IMR-90 (cell line): ENCODE measurements around the gene SHISA8. TPM values are rescaled to one million over a fixed set of nuclear protein-coding genes. Genes with fewer than 3 reads are reported as not detected.
A peak's percentile ranks its signal among the peaks of the same experiment; 100 is the strongest.

Experiments used
- ATAC-seq: fragments of 200-7000 bp; cut with Tn5 transposase; 2 replicates; pipeline ENCODE4 v1.9.1; 2020; ENCODE audit warnings: low read depth, mild to moderate bottlenecking, moderate library complexity
- BruUV-seq: library from RNA; stranded (reverse); fragments of 400-500 nt; replicated peaks from 2 replicates; lab custom pipeline; 2021; lab: Mats Ljungman, UMichigan
- CTCF ChIA-PET: fragments of 300-600 bp; formaldehyde crosslinking; extraction: SDS; loops from one replicate; lab custom pipeline; 2021; ENCODE audit warnings: antibody characterized with exemption; lab: Yijun Ruan, JAX
- POLR2A ChIA-PET: fragments of 300-600 bp; sonication (Branson Sonifier 250); formaldehyde crosslinking; loops from one replicate; lab custom pipeline; 2022; ENCODE audit warnings: antibody characterized with exemption; ENCODE audit not compliant: unreplicated experiment; lab: Charles Lee
- DNase-seq: peaks from one replicate; pipeline ENCODE4 v3.0.0; 2013
- H2AFZ ChIP-seq: replicated peaks from 2 replicates; pipeline ENCODE3; 2013; ENCODE audit warnings: low read length, mild to moderate bottlenecking; ENCODE audit not compliant: poor library complexity
- H2AK5ac ChIP-seq: 2 replicates; pipeline ENCODE4 v1.6.1; 2013; ENCODE audit warnings: low read depth, low read length, inconsistent platforms
- H2AK9ac ChIP-seq: replicated peaks from 2 replicates; pipeline ENCODE3; 2013; ENCODE audit warnings: mild to moderate bottlenecking, low read depth, low read length, moderate library complexity; ENCODE audit not compliant: poor library complexity
- H2BK120ac ChIP-seq: 2 replicates; pipeline ENCODE4 v1.6.1; 2013; ENCODE audit warnings: low read depth, low read length, inconsistent platforms
- H2BK15ac ChIP-seq: 3 replicates; pipeline ENCODE4 v1.6.1; 2013; ENCODE audit warnings: low read depth, low read length, inconsistent platforms
- H2BK20ac ChIP-seq: 2 replicates; pipeline ENCODE4 v1.6.1; 2013; ENCODE audit warnings: low read depth, mild to moderate bottlenecking, inconsistent platforms, low read length, moderate library complexity
- H2BK5ac ChIP-seq: 2 replicates; pipeline ENCODE4 v1.6.1; 2013; ENCODE audit warnings: mild to moderate bottlenecking, low read depth, low read length, inconsistent platforms; ENCODE audit not compliant: poor library complexity, severe bottlenecking
- H3K14ac ChIP-seq: replicated peaks from 2 replicates; pipeline ENCODE4 v1.6.1; 2013; ENCODE audit warnings: low read depth, low read length, inconsistent platforms
- H3K18ac ChIP-seq: 2 replicates; pipeline ENCODE4 v1.6.1; 2013; ENCODE audit warnings: low read depth, low read length, control low read depth
- H3K23ac ChIP-seq: 2 replicates; pipeline ENCODE4 v1.6.1; 2013; ENCODE audit warnings: low read depth, low read length, inconsistent platforms
- H3K27ac ChIP-seq: 2 replicates; pipeline ENCODE4 v1.5.1; 2013; ENCODE audit warnings: mild to moderate bottlenecking, control low read depth, low read length; ENCODE audit not compliant: insufficient read depth
- H3K27me3 ChIP-seq: 2 replicates; pipeline ENCODE4 v1.6.1; 2013; ENCODE audit warnings: low read length; ENCODE audit not compliant: control insufficient read depth, insufficient read depth
- H3K36me3 ChIP-seq: 2 replicates; pipeline ENCODE4 v1.6.1; 2013; ENCODE audit warnings: low read length, mixed read lengths; ENCODE audit not compliant: control insufficient read depth, insufficient read depth
- H3K4ac ChIP-seq: 2 replicates; pipeline ENCODE4 v1.6.1; 2013; ENCODE audit warnings: low read depth, low read length, inconsistent platforms
- H3K4me1 ChIP-seq: 2 replicates; pipeline ENCODE4 v1.6.1; 2013; ENCODE audit warnings: low read length, mixed read lengths; ENCODE audit not compliant: control insufficient read depth, insufficient read depth
- H3K4me2 ChIP-seq: 2 replicates; pipeline ENCODE4 v1.6.1; 2013; ENCODE audit warnings: low read depth, mild to moderate bottlenecking, control low read depth, low read length, moderate library complexity
- H3K4me3 ChIP-seq: 2 replicates; pipeline ENCODE4 v1.5.1; 2013; ENCODE audit warnings: low read depth, mild to moderate bottlenecking, control low read depth, low read length, moderate library complexity; ENCODE audit not compliant: insufficient read depth
- H3K56ac ChIP-seq: 2 replicates; pipeline ENCODE4 v1.6.1; 2013; ENCODE audit warnings: low read length, inconsistent platforms; ENCODE audit not compliant: insufficient read depth; ENCODE audit errors: extremely low read depth
- H3K79me1 ChIP-seq, 2 experiments: 2 replicates each; pipeline ENCODE4 v1.6.1; 2013; ENCODE audit warnings: low read length in 2 of 2, inconsistent platforms in 1 of 2, low read depth in 1 of 2
- H3K9ac ChIP-seq: 2 replicates; pipeline ENCODE4 v1.6.1; 2013; ENCODE audit warnings: low read depth, low read length, control low read depth
- H3K9me1 ChIP-seq: 2 replicates; pipeline ENCODE4 v1.6.1; 2013; ENCODE audit warnings: low read length, inconsistent platforms; ENCODE audit not compliant: insufficient read depth
- H3K9me3 ChIP-seq: 2 replicates; pipeline ENCODE4 v1.6.1; 2013; ENCODE audit warnings: low read length; ENCODE audit not compliant: control insufficient read depth, insufficient read depth
- H4K20me1 ChIP-seq: 2 replicates; pipeline ENCODE4 v1.6.1; 2013; ENCODE audit warnings: low read length, inconsistent platforms; ENCODE audit not compliant: insufficient read depth
- H4K5ac ChIP-seq: 2 replicates; pipeline ENCODE4 v1.6.1; 2013; ENCODE audit warnings: mild to moderate bottlenecking, low read depth, low read length, control low read depth
- H4K8ac ChIP-seq, 2 experiments: 2 replicates each; pipeline ENCODE4 v1.6.1; 2013; ENCODE audit warnings: low read depth in 2 of 2, low read length in 2 of 2, control low read depth in 1 of 2, inconsistent platforms in 1 of 2
- H4K91ac ChIP-seq: 2 replicates; pipeline ENCODE4 v1.6.1; 2013; ENCODE audit warnings: low read depth, low read length, inconsistent platforms; ENCODE audit not compliant: insufficient read depth
- BHLHE40 ChIP-seq: fragments of 150-350 bp; IDR thresholded peaks from 2 replicates; pipeline ENCODE4 v1.6.1; 2016; ENCODE audit warnings: mild to moderate bottlenecking, low read depth, low read length
- CEBPB ChIP-seq: IDR thresholded peaks from 2 replicates; pipeline ENCODE4 v1.6.1; 2012; ENCODE audit warnings: low read depth, low read length, improper control_type of control experiment
- CHD1 ChIP-seq: IDR thresholded peaks from 2 replicates; pipeline ENCODE4 v1.6.1; 2012; ENCODE audit warnings: low read depth, low read length, improper control_type of control experiment
- FOS ChIP-seq: fragments of 150-350 bp; IDR thresholded peaks from 2 replicates; pipeline ENCODE4 v1.6.1; 2016; ENCODE audit warnings: low read depth, low read length
- MAFK ChIP-seq: IDR thresholded peaks from 2 replicates; pipeline ENCODE4 v1.6.1; 2012; ENCODE audit warnings: low read depth, low read length, improper control_type of control experiment
- MAZ ChIP-seq: IDR thresholded peaks from 2 replicates; pipeline ENCODE4 v1.6.1; 2012; ENCODE audit warnings: low read depth, mild to moderate bottlenecking, low read length, improper control_type of control experiment, moderate library complexity, borderline replicate concordance
- MXI1 ChIP-seq: IDR thresholded peaks from 2 replicates; pipeline ENCODE4 v1.6.1; 2012; ENCODE audit warnings: low read depth, mild to moderate bottlenecking, low read length, moderate library complexity, borderline replicate concordance
- NFE2L2 ChIP-seq: fragments of 150-350 bp; IDR thresholded peaks from 2 replicates; pipeline ENCODE4 v1.6.1; 2016; ENCODE audit warnings: low read depth, mild to moderate bottlenecking, low read length
- POLR2A ChIP-seq: IDR thresholded peaks from 2 replicates; pipeline ENCODE4 v1.6.1; 2012; ENCODE audit warnings: mild to moderate bottlenecking, low read depth, low read length
- RAD21 ChIP-seq: IDR thresholded peaks from 2 replicates; pipeline ENCODE4 v1.6.1; 2012; ENCODE audit warnings: low read length, improper control_type of control experiment
- RFX5 ChIP-seq: IDR thresholded peaks from 2 replicates; pipeline ENCODE4 v1.8.0; 2012; ENCODE audit warnings: low read depth, mild to moderate bottlenecking, low read length, moderate library complexity
- SMC3 ChIP-seq: fragments of 150-350 bp; IDR thresholded peaks from 2 replicates; pipeline ENCODE4 v1.6.1; 2016; ENCODE audit warnings: low read depth, mild to moderate bottlenecking, antibody characterized with exemption, low read length, moderate library complexity
- WGBS, 2 experiments: methylation state at CpG; one replicate each; pipeline versions ENCODE4 v1.1.5 to v1.1.7; 2013; ENCODE audit warnings: missing lambda C conversion rate in 2 of 2; ENCODE audit not compliant: insufficient read length in 1 of 2; ENCODE audit errors: extremely low coverage in 2 of 2; 5-methylcytosine and 5-hydroxymethylcytosine counted together
- dilution Hi-C: fragments of 300-500 bp; cut with HindIII; formaldehyde crosslinking; loops from one replicate; pipeline ENCODE4 v1.14.3; 2018; ENCODE audit warnings: low sequenced_read_pairs; ENCODE audit not compliant: unreplicated experiment
- in situ Hi-C: fragments of 300-500 bp; cut with MboI; formaldehyde crosslinking; loops from 3 replicates; pipeline ENCODE4 v1.14.3; 2019; ENCODE audit warnings: low sequenced_read_pairs, inconsistent platforms, mixed read lengths
- intact Hi-C: fragments of 100-400 bp; cut with micrococcal nuclease; formaldehyde crosslinking; loops from 2 replicates; pipeline ENCODE4 v1.10.0; 2022
- polyA plus RNA-seq, 3 experiments: library from polyadenylated mRNA; depleted of rRNA; stranded (reverse); fragments of >200 nt; gene quantifications; 2 replicates each; pipeline ENCODE4 v1.2.3, GENCODE V29; 2012; ENCODE audit warnings: low replicate concordance in 1 of 3
- total RNA-seq: library from RNA; depleted of rRNA; stranded (reverse); fragments of >200 nt; gene quantifications from 2 replicates; pipeline ENCODE4 v1.2.3, GENCODE V29; 2012
- TF ChIP-seq, protein P1 (sequence below): conservative IDR thresholded peaks from 2 replicates; pipeline ENCODE4 v1.5.1; 2012; ENCODE audit warnings: mild to moderate bottlenecking, low read depth, low read length, improper control_type of control experiment

The SHISA8 gene
- total and polyA plus RNA-seq, 2 of the 4 experiments (the other 2 are of a cell fraction), result not detected

DNA sequence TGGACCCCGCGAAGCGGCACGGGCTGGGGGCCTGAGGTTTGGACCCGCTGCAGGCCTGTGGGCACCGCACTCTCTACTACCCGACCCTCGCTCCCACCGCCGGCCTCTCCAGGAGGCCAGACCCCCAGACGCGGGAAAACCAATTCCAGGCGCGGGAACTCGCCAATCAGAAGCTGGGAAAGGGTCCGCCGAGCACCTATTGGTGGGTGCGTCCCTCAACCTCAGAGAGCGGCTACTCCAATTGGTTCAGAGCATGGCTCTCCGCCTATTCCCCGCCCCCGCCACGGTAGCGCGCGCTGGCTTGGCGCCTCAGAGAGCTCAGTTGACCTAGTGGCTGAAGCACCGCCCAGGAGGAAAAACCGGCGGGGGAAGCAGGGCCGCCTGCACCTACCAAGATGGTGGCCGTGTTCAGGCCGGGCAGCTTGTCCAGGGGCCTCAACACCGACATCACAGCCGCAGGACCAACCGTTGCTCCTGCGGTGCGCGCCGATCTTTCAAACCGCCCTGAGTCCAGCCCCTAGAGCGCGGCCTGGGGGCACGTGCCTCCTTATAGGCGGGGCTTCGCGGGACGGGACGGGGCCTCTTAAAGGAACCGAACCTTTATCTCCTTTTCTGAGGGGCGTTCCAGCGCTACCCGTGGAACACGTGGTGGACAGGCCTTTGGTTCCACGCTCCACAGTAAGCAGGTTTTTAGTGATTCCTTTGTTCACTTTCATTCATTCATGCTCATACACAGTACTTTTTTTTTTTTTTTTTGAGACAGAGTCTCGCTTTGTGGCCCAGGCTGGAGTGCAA lies 32.0 kb upstream of the SHISA8 start, which contains the start of gene CENPM (continued):
- TF ChIP-seq POLR2A (no peak), CHD1 (no peak), SMC3 (no peak)

DNA sequence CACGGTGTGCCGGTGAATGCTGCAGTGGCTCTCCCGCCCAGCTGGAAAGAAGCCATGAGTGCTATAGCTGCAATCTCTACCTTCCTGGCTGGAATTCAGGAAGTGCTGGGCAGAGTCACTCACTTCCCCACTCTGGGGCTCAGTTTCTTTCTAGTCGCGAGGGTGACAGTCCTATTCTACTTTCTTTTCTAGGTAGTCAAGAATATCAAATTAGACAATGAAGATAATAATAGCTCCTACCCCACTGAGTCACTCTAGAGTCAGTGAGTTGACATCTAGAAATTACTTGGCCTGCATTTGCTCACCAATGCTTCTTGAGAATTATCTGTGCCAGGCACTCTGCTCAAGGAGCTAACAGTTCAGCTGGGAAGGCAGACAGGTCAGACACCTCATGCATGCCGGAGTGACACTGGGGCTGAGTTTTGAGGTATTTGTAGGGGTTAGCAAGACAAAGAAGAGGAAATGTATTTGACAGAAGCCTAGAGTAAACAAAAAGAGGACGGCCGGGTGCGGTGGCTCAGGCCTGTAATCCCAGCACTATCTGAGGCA lies 28.9 kb upstream of the SHISA8 start:
- dilution Hi-C loops (no loop called here), in situ Hi-C loops (loop anchor here (5.0 kb wide), 1 partner anchor 246 kb away; the partner anchor contains the start of gene MEI1), intact Hi-C loops (no loop called here)
- Histone ChIP-seq H4K5ac (no peak overlapping the region), H3K9ac (no peak overlapping the region), H2BK5ac (no peak overlapping the region), H2AK5ac (no peak overlapping the region), H3K27me3 (no peaks in the 10 kb centered on the region), H2AK9ac (peak overlapping the region; percentile 44), H3K27ac (no peak overlapping the region), H3K4me1 (peaks cover 14% of the 10 kb centered on the region), H2BK20ac (no peak overlapping the region), H2BK15ac (no peak overlapping the region), H3K79me1 (peaks cover 5 to 28% of the 10 kb centered on the region in 2 experiments), H4K8ac (no peak overlapping the region), H3K4ac (no peak overlapping the region), H3K4me3 (no peak overlapping the region), H3K9me1 (no peaks in the 10 kb centered on the region), H2AFZ (peak overlapping the region; percentile 59), H3K36me3 (no peaks in the 10 kb centered on the region), H3K14ac (no peak overlapping the region), H3K23ac (no peak overlapping the region), H4K91ac (no peak overlapping the region), H3K4me2 (no peak overlapping the region), H3K18ac (no peak overlapping the region), H4K20me1 (peaks cover 6% of the 10 kb centered on the region; the same call in 1 of the 2 replicates), H3K9me3 (no peaks in the 10 kb centered on the region), H3K56ac (no peak overlapping the region), H2BK120ac (no peak overlapping the region)
- ChIA-PET CTCF (interaction anchor here (1.5 to 2.0 kb wide), 2 partner anchors 197 to 247 kb away, joined by 5 to 9 read pairs; no protein-coding TSS in a partner anchor), POLR2A (interaction anchor here (0.7 kb wide), 1 partner anchor 221 kb away, joined by 3 read pairs; no protein-coding TSS in a partner anchor)
- ATAC-seq, result no peak
- no TSS peak for BruUV-seq
- WGBS, 2 experiments, result no CpG with 5 or more reads among the region's 9 CpGs
- DNase-seq, result peak; percentile 39
- TF ChIP-seq MAFK, result no peak
- no peak for TF ChIP-seq NFE2L2
- no peak for TF ChIP-seq FOS
- no peak for TF ChIP-seq POLR2A
- TF ChIP-seq MAZ, result no peak
- TF ChIP-seq CEBPB, result no peak
- TF ChIP-seq, protein P1, sequence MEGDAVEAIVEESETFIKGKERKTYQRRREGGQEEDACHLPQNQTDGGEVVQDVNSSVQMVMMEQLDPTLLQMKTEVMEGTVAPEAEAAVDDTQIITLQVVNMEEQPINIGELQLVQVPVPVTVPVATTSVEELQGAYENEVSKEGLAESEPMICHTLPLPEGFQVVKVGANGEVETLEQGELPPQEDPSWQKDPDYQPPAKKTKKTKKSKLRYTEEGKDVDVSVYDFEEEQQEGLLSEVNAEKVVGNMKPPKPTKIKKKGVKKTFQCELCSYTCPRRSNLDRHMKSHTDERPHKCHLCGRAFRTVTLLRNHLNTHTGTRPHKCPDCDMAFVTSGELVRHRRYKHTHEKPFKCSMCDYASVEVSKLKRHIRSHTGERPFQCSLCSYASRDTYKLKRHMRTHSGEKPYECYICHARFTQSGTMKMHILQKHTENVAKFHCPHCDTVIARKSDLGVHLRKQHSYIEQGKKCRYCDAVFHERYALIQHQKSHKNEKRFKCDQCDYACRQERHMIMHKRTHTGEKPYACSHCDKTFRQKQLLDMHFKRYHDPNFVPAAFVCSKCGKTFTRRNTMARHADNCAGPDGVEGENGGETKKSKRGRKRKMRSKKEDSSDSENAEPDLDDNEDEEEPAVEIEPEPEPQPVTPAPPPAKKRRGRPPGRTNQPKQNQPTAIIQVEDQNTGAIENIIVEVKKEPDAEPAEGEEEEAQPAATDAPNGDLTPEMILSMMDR, result no peak
- no peak for TF ChIP-seq CHD1
- TF ChIP-seq RFX5, result no peak
- TF ChIP-seq BHLHE40, result no peak
- no peak for TF ChIP-seq MXI1
- TF ChIP-seq RAD21, result no peak
